NOMO-1 treated with DMSO at 0.1 percent for 48 hours (cell line): ENCODE results near the gene SSU72.
"Not testable (repeated sequence)": the region's sequence is repeated elsewhere in the genome, so short reads cannot be mapped to it uniquely, and the experiment has no call there.

Source experiments
- DNase-seq: peaks from one replicate; lab custom pipeline; 2025; ENCODE audit not compliant: unreplicated experiment; lab: John Stamatoyannopoulos, UW

SSU72 gene

DNA sequence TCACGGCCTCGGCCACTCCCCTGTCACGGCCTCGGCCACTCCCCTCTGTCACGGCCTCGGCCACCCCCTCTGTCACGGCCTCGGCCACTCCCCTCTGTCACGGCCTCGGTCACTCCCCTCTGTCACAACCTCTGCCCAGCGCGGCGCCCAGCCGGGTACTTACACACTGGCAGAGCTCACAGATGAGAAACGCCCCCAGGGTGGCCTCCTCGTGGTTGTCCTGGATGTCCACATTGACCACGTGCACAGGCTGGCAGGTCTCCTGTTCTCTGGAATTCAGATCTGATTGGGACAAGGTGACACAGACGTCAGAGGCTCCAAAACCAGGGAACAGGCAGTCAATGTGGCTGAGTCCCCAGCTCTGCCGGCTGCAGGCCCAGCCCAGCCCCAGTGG is 31.0 kb downstream of the SSU72 start:
- DNase-seq, result no peak

DNA sequence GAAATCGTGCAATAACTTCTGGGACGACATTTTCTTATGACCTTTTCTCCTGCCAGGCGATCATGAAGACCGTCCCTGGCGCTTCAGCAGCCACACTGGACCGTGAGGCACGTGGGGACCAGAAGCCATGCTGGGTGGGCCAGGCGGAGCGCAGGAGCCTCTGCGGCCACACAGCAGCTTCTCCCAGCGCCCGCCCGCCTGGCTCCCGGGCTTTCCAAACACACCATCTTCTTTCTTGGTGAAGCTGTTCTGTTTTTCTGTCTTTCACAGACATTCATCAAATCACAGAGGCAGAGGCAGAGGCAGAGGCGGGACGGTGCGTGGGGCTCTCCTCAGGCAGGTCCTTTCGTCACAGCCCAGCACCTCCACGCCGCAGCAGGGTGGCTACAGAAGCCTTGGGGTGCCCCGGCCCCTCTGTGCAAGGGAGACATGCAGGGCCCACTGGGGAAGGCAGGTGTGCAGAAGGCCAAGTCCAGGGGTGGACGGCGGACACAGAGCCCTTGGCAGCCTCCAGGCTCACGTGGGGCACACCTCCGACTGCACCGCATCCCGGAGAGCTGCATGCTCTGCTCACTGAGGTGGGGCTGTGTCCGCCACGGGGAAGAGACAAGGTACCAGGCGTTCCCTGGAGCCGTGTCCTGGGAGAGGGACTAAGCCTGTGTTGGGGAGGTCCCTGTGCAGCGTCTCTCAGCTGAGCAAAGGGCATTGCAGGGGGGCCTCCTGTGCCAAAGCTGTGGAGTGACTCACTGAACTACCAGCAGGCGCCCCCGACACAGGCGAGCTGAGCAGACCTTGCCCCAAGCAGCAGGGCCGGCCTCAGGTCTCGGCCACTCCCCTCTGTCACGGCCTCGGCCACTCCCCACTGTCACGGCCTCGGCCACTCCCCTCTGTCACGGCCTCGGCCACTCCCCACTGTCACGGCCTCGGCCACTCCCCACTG is 31.6 kb downstream of the SSU72 start:
- DNase-seq, result no peak

DNA sequence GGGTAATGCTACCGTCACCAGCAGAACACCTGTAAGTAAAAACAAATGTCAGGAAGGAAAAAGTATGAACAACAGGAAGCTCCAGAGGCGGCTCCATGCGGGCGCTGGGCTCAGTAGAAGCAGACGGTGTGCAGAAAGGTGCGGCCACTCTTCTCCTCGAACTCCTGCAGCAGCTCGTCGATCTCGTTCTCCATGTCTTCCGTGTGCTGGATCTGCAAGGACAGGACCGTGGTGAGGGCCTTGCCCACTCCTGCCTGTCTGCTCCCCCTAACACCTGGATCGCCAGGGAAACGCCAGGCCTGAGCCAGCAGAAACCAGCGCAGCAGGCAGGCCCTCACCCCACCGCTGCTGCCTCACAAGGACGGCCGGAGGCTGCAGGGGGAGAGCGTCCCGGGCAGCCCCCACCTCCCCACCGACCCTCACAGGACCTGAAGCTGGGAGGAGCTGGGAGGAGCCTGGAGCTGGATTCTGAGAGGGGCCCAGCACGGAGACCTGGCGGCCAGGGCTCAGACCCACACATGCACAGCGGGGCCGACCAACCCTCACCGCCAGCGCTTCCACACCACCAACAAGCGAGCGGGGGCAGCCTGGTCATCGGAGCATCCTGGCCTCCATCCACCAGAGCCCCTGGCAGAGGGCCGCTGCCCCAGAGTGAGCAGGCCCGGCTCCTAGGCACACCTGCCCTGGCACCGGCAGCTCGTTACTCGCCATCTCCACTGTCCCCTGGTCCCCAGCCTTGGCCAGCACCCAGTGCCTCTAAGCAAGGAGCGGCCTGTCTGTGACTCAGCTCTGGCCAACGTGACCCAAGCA is 32.5 kb downstream of the SSU72 start:
- DNase-seq, result no peak

GRCh38 chr1:1540818-1541628 is 33.6 kb downstream of the SSU72 start:
- DNase-seq, result no peak

DNA sequence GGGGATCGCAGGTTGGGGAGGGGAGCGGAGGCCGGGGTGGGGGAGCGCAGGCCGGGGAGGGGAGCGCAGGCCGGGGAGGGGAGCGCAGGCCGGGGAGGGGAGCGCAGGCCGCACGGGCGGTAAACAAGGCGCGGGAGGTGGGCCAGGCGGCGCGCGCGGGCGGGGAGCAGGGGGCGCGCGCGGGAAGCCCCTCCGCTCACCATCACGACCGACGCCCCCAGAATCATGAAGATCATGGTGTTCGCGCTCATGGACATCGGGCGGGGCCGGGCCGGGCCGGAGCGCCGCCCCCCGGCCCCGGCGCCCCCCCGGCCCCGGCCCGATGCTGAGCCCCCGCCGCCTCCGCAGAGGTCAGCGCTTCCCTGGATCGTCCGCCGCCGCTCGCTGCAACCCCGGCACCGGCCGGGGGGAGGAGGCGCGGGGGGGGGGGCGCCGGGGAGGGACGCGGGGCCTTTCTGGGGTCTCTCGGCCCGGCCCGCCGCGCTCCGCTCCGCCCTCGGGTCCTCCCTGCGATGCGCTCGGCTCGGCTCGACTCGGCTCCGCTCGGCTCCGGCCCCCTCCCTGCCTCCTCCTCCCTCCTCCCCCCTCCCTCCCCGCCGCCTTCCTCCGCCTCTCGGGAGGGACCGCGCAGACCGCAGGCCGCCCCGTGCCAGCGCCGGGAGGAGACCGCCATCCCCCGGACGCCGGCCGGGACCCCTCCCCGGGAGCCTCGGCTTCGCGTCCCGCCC is 34.4 kb downstream of the SSU72 start, which contains the start of gene TMEM240:
TMEM240 (minus strand) TSS at position 535 of the 728 bp plus-strand sequence; CDS start at position 257, 278 bp downstream.
- DNase-seq, result no peak

DNA sequence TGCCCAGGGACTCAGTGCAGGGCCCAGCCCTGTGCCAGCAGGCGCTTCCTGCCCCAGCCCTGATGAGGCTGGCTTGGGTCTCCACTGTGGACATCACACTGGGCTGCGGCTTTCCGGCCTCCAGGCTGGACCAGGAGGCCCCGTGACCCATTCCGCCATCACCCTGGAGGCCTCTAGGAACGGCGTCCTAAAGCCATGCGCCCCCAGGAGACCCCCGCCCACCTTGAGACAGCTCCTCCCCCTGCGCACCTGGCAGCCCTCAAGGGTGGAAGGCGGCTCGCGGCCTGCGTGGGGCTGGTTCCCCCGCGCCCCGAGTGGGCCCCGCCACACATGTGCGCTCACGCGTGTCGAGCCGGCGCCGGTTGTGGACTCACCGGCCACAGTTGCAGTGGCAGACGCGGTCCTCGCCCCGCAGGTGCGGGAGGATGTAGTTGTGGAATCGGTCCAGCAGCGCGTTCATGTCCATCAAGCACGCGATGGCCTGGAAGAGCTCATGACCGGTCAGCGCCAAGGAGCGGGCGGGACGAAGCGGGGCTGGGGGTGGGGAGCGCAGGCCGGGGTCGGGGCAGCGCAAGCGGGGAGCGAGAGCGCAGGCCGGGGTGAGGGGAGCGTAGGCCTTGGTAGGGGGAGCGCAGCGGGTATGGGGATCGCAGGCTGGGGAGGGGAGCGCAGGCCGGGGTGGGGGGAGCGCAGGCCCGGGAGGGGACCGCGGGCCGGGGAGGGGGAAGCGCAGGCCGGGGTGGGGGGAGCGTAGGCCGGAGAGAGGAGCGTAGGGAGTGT is 35.2 kb downstream of the SSU72 start:
- no peak for DNase-seq

DNA sequence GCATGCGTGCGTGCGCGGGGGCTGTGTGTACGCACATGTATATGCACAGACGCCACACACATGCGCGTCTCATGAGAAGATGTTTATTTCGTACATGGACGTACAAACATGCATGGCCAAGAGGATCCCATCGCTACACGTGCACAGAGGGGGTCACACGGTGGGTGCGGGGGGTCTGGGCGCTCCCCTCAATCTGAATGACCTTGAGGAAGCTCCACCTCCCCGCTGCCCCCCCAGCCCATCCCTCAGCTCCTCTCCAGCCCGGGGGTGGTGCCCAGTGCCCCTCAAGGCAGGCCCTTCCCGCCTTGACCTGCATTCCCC is 35.7 kb downstream of the SSU72 start:
- no peak for DNase-seq

DNA sequence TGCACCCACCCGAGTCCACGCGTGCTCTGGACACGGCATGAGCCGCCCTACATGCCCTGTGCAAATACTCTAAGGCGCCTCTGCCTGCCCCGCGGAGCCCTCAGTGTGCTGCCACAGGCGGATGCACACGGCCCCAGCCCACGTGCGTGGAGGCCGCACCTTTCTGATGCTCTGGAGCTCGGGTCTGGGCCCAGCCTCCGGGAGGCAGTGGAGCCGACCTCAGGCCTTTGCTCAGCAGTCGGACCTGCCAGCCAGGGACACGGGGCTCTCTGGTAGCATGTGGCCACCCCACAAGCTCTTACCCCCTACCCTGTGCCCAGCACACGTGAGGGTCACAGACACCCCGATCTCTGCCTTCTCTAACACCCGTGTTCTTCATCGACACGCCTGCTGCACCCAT is 36.3 kb downstream of the SSU72 start:
- no peak for DNase-seq

- DNase-seq, result no peak
Measured at GRCh38 chr1:1537626-1538250, 36.9 kb downstream of the SSU72 start.

DNA sequence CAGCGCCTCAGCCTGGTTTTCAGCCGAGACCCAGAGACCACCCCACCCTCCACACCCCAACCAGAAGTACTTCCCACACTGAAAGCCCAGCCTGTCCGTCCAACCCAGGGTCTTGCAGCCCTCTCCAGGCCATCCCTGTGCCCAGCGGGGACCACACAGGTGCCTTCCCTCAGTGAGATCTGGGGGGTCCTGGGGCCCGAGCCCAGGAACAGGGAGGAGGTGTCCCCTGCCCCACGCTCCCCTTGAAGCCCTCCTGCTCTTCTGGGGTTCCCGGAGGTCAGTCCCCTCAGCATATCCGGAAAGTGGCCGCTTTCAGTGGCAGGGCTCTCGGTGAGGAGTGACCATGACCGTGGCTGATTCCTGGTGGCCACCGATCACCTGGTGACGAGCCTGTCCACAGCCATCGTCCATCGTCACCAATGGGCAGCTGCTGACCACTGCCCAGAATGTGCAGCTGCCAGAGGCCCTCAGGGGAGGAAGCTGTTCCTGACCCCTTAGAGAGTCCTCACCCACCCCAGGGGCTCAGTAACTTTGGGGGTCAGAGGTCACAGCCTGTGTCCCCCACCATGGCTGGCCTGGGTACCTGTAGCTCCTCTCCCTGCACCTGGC is 37.6 kb downstream of the SSU72 start:
- DNase-seq, result no peak

DNA sequence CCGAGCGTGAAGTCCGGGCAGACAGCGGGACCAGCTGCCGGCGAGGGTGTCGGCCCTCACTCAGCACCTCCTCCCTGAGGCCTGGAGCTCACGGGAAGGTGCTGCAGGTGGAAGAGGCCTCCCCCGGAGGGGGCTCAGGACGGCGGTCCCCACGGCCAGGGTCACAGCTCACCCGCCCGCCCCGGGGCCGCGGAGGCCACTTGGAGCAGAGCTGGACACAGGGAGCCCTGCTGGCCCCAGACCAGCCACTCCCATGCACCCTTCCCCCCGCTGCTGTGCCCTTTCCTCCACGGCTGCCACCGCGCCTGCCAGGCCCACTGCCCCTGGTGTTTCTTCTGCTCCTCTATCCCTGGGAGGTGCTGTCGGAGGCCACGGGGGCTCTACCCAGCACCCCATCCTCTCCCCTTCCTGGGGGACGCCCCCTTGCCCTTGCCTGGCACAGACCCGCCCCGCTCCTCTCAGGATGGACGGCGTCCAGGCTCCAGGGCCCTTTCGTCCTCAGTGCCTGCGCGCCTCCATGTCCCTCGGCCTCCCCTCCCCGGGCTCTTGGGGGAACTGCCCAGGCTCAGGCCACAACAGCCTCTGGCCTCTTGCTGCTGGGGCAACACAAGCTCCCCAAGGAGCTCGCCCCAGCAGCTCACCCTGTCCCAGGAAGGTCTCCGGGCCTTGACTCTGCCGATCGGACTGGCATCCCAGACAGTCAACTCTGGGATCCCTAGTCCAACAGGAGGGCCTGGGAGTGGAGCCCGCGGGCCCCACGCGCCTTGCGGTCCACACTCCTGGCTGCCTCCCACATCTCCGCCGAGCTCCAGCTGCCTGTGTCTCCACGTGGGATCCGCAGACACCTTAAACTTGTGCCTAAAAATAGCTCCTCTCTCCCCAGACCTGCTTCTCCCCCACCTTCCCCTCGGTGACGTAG is 38.4 kb downstream of the SSU72 start:
- DNase-seq, result no peak

DNA sequence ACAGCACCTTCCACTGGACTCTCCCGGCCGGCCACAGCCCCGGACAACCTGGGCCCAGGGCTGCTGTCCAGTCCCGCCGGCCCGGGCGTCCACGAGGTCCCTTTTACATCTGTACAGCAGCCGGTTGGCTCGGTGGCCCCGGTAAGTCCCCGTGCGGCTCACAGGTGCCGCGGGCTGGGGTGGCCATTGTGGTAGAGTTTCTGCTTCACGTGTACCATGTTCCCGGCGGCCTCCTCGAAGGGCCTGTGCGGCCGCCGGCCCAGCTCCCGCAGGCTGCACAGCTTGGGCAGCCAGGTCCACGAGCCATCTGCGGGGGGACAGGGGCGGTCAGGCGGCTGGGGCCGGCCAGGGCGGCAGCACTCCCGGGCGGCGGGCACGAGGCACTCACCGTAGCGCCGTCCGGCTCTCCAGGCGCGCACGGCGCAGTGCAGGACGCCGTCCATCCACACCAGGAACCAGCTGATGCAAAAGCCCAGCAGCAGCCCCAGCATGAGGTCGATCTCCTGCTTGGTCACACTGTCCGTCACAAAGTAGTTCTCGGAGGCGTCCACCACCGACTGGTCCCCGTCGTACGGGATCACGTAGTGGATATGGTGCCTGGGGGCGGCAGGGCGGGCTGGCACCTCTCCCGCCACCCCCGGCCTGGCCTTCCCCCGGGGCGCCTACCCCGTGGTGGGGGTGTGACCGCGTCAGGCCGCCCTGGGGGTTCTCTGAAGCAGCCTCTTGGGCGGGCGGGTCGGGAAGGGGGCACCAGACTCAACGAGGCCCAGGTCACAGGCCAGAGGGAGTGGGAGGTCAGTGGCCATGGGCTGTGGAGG is 39.3 kb downstream of the SSU72 start:
- DNase-seq, result no peak

GRCh38 chr1:1534401-1535154 is 40.1 kb downstream of the SSU72 start:
- DNase-seq, result no peak

DNA sequence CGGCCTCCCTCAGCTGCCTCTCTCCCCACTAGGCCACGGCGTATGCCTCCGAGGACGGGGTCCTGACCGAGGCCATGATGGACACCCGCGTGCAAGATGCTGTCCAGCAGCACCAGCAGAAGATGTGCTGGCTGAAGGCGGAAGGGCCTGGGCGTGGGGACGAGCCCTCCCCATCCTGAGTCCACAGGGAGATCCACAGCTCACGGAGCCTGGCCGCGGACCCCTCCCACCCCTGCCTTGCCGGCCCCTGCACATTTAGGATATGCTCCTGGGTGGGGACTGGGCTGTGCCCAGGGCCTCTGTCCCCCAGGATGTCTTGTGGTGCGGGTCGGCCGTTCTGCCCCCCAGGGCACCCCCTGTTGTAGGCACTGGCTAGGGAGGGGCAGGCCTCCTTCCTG is 40.8 kb downstream of the SSU72 start:
- DNase-seq, result not testable (repeated sequence)

DNA sequence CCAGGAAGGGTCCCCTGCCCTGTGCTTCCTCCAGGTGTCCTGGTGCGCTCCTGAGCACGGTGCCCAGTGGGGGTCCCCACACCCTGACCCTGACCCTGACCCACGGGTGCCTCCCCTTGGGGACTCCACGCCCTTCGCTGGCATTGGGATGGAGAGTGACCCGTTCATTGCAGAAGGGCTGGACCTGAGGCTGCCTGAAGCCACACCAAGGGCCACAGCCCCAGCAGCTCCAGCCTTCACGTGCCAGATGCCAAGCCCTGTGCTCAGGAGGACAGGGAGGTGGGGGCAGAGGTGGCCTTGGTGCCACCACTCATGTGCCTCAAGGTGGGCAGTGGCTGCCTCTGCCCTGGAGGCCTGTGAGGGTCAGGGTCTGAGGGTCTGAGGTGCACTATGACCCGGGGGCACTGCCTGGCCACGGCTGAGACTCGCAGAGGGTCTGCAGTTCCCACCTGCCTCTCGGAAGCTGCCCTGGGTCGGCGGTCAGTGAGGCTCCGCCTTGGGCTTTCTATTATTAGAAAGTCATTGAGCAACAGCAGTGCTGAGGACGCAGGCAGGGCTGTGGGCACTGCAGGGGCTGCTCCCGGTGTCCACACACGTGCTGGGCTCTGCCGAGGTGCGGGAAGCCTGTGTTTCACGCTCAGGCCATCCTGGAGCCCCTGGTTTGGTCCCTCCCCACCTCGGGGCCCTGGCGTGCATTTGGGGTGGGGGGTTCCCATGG is 41.3 kb downstream of the SSU72 start:
- not testable (repeated sequence) for DNase-seq

DNA sequence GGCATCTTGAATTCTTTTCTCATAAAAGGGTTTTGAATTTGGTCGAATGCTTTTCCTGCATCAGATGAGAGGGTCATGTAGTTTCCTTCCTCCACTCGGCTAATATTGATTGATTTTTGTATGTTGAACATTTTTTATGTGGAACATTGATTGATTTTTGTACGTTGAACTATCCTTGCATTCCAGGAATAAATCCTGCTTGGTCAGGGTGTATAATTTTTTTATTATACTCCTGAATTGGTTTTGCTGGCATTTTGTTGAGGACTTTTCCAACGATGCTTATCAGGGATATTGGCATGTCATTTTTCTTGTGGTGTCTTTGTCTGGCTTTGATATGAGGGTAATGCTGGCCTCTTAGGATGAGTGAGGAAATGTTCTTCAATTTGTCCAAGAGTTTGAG is 42.7 kb downstream of the SSU72 start:
- peak; percentile 3 for DNase-seq
